LoVo (cell line): ENCODE measurements around the gene FADS3.
"Not testable (repeated sequence)": the region's sequence is repeated elsewhere in the genome, so short reads cannot be mapped to it uniquely, and the experiment has no call there.

Source experiments
- DNase-seq: peaks from one replicate; pipeline ENCODE4 v3.0.0-alpha.2; 2016; ENCODE audit warnings: low spot score

FADS3 gene

DNA sequence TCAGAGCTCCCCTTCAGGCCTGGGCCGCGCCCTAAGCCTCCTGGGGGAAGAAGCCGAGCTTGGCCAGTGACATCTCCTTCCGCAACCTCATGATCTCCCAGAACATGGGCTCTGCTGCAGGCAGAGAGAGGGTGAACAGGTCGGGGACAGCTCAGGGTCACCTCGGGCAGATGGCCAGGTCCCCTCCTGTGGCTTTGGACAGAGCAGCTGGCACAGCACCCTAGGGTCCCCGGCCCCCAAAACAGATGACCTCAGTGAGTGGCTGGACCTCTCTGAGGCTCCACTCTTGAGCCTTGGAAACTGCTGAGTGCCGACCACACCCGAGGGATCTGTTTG is 6.9 kb upstream of the FADS3 start:
- DNase-seq: no peak

DNA sequence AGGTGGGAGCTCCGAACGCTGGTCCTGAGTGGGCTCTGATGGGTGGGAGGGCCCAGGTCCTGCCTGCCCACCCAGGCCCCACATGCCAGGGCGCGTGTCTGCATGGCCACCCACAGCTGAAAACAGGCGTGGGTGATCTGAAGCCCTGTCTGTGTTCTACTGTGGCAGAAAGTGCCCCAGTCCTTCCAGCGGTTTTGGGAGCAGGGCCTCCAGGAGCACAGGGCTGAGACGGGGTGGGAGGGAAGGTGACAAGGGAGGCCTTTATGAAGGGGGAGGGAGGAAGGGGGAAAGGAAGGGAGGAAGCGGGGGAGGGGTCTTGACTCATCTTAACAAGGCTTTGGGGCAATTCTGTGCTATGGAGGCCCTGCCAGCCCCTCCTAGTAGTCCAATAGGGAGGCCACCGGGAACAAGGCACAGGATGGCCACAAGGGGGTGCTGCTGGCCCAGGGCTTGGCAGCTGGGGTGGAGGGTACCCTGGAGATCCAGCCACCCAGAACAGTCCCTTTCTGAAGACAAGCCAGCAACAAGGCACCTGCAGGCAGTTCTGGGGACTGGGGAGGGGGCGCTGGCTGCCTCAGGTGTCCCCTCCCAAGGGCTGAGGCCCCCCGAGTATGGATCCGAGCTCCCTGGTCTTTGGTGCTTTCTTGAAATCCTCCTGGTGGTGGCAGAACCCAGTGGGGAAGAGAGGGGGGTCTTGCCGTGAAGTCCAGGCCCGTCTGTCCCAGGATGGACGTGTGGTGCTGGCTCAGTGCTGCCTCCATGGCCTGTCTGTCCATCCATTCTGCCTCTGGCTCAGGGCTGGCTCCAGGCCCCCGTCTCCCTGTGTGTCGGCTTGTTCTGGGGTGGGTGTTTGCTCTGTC is 6.3 kb upstream of the FADS3 start:
- DNase-seq: peak; percentile 43

DNA sequence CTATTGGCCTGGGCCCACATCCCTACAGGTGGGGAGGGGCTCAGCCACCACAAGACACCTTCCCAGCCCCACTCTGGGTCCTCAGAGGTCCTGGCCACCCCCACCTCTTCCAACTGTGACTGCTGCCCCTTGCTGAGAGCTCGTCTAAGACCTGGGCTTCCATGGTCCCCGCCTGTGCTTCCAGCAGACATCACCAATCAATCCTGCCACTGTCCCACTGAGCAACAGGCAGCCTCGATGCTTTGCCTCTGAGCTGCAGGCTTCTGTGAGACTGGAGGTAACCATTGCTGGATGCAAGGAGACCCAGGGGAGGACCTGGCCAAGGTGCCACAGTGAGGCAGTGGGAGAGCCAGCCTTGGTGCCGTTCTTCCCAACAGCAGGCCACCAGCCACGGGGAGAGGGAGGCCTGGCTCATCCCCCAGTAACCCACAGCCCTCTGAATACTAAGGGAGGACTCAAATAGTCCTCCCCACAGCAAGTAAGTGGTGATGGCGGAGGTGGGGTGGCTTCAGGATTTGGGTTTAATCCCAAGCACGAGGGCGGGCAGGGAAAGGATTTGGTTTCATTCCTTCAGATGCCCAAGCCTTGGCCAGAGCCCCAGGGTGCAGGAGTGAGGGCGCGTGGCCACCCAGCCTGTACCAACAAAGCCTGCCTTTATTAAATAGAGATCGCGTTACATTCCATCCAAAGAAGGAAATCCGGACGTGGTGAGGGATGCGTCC is 5.5 kb upstream of the FADS3 start:
- DNase-seq: no peak

DNA sequence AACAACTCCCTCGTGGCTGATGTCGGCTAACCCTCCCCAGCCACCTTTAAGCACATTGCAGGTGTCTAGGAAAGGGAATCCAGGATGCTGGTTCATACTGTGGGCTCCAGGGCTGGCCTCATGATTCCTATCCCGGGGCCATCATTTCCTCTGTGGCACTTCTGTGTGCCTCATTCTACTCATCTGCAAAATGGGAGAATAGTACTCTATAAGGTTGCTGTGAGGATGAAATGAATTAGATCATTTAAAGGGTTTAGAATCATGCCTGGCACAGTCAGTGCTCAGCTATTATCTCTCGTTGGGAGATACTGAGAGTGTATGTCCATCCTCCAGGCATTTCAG is 4.3 kb upstream of the FADS3 start:
- no peak for DNase-seq

DNA sequence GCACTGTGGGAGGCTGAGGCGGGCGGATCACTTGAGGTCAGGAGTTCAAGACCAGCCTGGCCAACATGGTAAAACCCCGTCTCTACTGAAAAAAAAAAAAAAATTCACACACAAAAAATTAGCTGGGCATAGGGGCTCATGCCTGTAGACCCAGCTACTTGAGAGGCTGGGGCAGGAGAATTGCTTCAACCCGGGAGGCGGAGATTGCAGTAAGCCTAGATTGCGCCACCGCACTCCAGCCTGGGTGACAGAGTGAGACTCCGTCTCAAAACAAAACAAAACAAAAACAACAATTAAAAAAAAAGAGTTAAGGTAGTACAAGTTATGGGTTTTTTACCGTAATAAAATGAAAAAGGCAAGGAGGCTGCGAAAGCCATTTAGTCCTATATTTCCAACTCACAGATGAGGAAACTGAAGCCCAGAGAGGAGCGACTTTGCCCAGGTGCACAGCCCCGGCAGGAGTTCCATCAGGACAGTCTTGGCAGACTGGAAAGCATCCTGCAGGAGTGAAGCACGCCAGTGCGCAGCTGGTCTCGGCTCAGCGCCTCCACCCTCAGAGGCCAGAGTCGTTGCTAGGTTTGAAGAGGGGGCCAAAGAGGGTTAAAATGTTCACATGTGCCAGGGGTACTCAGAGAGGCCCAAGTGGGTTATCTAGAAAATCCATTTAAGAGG is 3.8 kb upstream of the FADS3 start:
- DNase-seq: no peak

DNA sequence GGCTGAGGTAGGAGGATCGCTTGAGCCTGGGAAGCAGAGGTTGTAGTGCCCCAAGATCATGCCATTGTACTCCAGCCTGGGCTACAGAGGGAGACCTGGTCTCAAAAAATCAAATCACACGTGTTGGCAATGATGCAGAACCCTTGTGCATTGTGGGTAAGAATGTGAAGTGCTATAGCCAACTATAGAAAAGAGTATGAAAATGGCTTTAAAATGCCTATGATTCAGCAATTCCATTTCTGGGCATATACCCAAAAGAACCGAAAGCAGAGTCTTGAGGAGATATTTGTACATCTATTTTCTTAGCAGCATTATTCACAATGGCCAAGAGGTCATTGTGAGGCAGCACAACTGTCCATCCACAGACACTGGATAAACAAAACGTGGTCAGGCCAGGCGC is 2.6 kb upstream of the FADS3 start:
- DNase-seq: no peak

DNA sequence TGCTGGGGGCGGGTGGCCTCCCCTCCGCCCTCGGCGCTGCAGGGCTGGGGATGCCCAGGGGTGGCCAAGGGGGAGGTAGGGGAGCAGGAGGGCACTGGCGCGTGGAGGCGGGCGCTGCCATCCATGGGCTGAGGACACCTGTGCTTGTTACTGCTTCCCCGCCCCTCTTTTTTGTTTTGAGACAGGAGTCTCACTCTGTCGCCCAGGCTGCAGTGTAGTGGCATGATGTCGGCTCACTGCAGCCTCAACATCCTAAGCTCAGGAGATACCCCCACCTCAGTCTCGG is 683 bp upstream of the FADS3 start:
- no peak for DNase-seq

DNA sequence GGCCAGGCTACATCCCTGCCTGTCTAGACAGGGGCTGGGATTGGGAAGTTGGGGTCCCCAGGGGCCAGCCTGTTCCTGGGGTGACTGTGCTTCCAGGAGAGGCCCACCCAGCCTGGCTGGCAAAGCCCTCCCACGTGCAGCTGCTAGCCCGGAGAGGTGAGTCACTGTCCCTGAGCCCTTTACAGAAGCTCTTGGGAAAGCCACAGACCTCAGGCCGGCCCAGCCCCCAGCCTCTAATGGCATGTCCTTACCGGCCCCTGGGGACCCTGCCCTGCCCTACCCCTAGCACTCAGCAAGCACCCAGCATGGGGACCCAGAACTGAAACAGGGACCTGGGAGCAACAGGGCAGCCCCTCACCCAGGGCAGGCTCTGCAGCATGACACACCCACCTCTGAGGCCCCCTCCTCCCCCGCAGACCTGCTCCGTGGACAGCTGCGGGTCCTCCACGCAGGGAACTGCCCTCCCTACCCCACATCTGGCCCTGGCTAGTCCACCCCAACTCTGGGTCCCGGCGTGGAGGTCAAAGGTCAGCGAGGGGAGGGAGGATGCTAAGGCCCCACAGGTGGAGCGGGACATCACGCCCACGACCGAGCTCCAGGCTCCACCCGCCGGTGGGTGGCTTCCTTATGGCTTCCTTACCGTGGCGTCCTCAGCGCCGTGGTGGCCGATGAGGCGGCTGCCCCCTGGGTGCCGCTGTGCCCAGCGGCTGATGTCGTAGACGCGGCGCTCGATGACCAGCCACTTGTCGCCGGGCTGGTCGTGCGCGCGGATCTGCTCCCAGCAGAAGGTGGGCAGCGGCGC is 615 bp downstream of the FADS3 start:
- peak; percentile 61 for DNase-seq

DNA sequence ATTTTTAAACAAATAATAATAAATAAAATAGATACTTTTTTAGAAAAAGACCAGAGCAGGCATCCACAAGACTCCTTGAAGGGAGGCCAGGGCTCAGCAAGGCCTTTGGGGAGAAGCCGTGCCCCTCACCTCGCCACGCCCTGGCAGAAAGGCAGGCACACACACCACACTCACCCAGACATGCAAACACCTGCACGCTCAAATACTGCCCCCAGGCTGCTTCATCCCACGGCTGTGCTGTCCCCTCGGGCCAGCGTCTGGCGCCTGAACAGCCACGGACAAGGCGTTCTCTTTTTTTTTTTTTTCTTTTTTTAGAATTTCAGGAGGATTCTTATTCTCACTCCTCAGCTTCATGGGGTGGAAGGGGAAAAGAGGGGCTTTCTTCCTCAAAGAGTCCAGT is 1.5 kb downstream of the FADS3 start:
- no peak for DNase-seq

DNA sequence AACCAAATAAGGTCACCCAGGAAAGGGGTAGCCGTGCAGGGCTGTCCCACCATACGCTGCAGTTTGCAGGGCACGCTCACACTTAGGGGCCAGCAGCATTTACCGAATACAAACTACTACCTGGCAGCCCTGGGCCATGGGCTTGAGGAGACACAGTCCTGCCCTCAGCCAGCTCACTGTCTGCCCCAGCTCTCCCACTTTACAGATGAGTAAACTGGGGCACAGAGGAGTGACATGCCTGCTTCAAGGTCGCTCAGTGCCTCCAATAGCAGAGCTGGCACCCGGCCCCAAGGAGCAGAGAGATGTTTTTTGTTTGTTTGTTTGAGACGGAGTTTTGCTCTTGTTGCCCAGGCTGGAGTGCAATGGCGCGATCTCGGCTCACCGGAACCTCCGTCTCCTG is 2.8 kb downstream of the FADS3 start:
- no peak for DNase-seq

DNA sequence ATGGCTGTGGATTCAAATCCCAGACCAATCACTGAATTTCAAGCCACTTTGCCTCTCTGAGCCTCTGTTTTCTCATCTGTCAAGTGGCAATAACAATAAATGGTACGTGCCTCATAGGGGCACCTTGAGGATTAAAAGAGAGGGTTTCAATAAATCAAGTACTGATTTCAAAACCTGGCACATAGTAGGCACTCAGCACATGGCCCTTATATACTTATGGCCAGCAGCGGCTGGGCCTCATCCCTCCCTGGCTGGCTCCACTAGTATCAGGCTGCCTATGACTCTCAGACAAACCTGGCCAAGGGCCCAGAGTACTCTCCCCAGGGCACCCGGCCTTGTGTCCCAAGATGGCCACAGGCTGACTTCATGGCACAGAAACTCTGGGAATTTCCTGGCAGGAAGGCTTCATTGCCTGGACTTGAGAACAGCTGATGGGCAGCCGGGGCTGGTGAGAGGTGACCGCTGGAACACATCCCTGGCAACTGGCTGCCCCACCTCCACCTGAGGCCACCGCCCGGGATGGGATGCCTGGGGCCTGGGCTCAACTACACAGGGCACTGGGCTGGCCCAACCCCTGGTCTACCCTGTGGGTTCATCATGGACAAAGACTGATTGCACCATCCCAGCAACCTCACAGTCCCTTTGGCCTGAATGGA is 3.4 kb downstream of the FADS3 start:
- DNase-seq: peak; percentile 46

DNA sequence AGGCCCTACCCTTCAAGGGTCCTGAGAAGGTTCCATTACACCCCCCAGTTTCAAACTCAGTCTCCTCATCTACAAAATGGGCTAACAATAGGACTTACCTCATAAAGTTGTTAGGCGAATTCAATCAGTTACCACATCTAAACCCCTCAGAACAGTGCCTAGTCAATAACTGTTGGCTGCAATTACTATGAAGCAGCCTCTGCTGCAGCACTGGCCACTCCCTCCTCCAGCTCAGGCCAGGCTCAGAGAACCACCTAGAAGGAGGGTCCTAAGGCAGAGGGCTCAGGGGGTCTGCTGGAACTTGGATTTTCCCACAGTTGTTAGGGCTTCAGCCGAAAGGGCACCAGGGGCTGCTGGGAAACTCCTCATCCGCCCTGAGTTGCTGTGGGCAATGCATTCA is 4.7 kb downstream of the FADS3 start:
- no peak for DNase-seq

DNA sequence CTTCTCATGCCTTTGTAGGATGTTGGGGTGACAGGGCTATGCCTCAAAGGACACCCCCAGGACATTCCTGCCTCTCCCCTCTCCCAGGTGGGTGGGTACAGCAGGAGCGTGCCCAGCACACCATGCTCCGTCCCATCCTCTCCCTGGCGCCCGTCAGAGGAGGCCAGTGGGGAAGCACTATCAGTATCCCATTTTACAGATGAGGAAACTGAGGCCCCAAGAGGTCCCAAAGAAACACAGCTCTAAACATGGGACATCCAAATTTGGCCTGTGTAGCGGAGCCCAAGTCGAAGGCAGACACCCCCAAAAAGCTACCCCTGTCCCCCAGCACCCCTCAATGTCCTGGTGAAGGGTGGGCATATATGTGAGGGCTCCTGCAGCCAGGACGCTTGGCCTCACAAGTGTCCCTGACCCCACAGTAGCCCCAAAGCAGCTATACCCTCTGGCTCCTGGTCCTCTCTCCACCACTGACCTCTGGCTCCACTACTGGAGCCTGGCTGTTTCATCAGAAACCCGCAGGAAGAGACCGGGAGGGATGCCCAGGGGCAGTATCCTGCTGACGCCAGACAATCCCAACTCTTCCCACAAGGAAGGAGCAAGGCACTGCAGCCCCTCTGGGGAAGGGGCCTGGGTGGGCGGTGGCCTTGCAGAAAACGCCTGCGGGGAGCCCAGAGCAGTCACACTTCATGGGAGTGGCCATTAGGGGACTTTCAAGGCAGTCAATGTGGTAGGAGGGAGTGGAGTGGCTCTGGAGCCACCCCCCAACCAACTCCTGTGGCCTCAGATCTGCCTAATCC is 5.4 kb downstream of the FADS3 start:
- DNase-seq: no peak

DNA sequence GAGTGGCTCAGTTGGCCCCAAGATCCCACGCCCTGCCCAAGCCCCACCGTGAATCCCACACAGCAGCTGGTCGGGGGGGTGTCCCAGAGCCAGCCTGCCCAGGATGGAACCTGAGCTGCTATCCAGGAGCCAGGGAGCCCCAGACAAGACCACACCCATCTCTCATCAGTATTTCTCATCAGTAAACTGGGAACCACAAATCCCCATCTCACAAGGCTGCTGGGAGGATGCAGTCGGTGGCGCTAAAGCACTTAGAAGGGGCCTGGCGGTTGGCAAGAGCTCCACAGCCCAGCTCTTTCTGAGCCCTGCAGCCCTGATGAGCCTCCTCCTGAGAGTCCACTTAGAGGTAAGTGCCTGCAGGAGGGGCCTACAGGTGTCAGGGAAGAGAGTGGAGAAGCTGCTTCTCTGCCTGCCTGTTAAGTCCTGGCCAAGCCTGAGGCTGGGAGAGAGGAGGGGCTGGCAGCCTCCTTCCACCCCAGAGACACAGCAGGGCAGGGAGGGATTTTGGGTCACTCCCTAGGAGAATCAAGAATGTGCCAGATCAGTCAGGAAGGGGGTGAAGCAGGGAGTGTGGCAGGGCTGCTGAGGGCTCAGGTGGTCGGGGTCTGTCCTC is 6.1 kb downstream of the FADS3 start:
- DNase-seq: no peak

DNA sequence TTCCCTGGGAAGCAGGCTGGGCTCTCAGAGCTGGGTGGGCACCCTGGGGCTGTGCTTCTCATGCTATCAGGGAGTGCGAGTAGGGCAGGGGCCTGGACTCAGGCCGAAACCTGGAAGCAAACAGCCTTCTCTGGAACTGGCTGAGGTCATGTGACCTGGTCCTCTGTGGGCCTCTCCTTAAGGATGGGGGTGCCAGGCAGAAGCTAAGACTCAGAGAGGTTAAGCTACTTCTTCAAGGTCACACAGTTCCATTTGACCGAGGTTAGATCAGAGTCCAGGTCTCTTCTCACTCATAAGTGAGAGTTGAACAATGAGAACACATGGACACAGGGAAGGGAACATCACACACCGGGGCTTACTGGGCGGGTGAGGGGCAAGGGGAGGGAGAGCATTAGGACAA is 7.4 kb downstream of the FADS3 start:
- no peak for DNase-seq

DNA sequence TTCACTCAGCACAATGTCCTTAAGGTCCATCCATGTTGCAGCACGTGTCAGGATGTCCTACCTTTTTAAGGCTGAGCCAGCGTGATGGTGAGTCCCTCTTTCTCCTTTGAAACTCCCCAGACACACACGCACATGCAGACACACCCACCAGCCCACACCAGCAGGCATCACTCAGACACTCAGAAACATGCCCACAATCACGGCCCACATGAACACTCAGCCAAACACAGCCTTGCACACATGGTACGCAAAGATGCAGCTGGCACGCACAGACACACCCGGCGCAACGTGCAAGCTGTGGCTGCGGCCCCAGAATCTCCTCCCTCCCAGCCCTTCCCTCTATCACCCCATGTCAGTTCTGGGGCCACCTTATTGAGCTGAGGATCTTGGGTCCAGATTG is 8.0 kb downstream of the FADS3 start:
- DNase-seq: no peak

DNA sequence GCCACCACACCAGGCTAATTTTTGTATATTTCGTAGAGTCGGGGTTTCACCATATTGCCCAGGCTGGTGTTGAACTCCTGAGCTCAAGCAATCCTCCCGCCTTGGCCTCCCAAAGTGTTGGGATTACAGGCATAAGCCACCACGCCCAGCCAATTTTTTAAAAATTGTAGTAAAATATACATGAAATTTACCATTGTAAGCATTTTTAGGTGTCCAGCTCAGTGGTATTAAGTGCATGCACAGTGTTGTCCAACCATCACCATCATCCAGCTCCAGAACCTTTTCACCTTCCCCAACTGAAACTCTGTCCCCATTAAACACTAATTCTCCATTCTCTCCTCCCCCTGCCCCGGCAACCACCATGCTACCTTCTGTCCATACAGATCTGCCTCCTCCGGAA is 8.5 kb downstream of the FADS3 start:
- no peak for DNase-seq

DNA sequence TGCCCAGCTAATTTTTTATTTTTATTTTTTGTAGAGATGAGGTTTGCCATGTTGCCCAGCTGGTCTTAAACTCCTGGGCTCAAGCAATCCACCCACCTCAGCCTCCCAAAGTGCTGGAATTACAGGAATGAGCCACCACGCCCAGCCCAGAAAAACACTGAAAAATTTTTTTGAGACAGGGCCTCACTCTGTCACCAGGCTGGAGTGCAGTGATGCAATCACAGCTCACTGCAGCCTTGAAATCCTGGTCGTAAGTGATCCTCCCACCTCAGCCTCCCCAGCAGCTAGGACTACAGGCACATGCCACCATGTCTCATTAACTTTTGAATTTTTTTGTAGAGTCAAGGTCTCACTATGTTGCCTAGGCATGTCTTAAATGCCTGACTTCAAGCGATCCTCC is 9.1 kb downstream of the FADS3 start:
- DNase-seq: not testable (repeated sequence)

DNA sequence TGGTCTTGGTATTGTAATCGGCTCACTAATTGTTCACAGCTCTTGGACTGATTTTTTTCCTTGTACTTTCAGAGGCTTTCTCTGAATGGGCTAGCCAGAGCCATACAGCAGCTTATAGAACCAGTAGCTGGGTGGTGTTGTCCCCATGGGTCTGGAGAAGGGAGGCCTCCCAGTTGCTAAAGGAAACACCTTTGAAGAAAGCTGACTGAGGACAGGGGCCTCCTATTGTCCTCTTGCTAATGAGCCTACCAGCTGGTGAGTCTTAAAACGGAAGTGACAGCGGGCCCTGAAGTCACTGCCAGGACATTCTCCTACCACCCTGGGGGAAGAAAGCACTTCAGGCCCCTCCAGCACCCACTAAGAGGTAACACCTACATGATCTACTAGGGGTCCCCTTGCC is 9.9 kb downstream of the FADS3 start:
- DNase-seq: no peak

DNA sequence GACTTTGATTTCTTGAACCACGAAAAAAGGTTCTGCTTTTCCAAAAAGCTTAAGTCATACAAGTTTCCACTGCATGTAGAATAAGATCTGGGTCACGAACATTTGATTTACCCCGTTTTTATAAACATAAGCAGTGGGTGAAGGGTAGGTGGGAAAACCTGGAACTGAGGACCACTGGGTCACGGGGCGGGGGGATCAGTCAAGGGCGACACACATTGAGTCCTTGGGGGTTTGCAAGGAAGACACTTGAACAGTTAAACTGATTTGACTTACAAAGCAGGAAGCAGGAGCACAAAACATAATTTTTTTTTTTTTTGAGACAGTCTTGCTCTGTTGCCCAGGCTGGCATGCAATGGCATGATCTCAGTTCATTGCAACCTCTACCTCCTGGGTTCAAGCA is 10.9 kb downstream of the FADS3 start:
- no peak for DNase-seq

DNA sequence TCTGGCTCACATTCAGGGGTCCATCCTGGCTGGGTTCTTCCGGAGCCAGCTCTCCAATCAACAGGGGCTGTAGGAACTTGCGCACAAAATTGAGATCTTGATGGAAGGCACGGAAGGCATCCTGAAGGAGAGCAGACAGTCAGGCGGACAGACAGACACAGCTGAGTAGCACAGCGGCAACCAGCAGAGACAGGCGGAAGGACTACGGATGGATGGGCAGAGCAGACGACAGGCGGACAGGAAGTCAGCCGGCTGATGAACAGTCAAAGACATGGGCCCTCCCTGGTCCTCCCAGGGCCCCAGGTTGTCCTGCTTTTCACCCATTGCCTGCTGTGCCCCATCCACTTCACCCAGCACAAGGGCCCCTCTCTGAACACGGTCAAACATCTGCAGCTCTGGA is 11.3 kb downstream of the FADS3 start:
- no peak for DNase-seq
